Measurements from ENCODE around the gene DLGAP4.

Gene DLGAP4

DNA sequence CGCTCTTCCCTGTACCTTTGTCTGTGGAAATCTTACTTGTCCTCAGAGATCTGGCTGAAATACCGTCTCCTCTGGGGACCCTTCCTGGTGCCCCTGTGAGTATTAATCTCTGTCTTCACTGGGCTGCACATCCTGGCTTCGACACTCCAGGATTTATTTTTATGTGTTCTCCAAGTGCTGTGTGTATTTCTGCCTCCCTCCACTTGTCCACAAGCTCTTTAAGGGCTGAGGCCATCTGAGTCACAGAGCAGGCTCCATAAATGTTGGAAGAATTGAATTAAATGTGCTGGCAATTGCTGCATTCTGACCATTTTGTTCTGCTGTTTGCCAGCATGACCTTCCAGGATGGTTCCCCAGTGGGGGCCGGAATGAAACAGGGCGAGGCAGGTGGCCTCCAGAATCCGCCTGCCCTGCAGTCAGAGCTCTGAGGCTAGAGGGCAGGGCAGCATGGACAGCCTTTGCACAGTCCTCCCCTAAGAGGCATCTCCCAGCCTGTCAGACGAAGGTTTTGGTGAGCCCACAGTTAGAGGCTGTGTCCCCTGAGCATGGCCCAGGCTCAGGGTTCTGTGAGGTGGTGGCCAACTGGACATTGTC is 105.8 kb downstream of the DLGAP4 start:
- DNase-seq, result no peak

DNA sequence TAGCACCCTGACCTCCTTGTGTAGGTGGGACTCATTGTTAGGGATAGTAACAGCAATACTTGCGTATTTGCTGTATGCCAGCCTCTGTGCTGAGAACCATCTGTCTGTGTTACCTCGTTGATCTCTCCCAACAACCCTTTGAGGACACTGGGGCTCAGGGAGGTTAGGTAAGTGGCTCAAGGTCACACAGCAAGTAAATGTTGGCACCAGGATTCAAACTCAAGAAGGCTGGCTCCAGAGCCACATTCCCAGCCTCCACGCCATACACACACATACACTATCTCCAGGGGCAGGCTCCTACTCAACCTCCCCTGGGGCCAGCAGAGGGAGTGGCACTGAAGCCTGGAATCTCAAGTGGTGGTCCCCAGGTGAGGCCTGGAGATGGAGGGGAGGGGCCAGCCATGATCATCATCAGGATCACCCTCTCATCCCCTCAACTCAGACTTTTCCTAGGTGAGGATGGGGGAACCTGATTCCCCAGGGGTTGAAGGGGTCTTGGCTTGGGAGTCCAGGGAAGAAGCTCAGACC is 109.4 kb downstream of the DLGAP4 start:
- no peak for DNase-seq

DNA sequence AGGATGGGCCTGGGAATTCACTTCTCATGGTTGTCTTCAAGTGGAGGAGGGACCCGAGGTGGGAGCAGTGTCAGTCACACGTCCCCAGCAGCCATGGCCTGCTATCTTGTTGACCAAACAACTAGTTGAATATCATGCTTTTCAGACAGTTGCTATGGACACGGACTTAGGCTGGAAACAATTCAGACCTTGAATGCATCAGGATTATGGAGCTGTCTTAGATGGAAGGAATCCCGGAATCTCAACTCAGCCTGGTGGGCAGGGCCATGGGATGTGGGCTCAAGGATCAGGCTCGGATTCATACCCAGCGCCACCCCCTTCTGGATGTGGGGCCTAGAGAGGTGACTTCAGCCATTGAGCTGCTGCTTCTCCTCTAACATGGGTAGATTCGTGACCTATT is 112.6 kb downstream of the DLGAP4 start:
- no peak for DNase-seq

DNA sequence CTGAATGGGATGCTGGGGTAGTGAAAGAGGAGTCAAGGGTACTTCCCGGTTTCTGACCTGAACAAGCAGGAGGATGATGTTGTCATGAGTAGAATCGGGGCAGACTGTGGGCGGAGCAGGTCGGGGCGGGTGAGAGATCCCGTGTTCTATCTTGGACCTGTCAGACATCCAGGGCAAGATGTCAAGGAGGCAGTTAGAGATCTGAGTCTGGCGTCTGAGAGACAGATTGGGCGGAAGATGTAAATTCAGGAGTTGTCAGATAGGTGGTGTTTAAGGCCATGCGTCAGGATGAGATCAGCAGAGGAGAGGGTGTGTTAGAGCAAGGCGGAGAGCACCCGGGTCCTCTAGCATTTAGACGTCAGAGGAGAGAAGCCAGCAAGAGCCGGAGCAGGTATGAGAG is 115.5 kb downstream of the DLGAP4 start:
- DNase-seq, result no peak

DNA sequence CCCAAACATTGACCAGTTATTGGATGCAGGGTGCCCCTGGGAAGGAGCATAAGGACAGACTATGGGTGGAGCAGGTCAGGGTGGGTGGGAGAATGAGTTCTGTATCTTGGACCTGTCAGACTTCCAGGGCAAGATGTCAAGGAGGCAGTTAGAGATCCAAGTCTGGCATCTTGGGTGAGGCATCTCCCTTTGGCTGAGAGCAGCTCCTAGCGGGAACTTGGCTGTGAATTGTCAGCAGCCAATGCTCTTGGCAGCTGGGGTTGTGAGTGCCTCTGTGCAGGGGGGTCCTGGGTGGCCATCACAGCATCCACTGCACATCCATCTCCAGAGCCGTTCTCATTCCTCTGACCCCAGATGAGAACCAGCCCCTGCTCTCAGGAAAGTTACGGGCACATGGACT is 118.2 kb downstream of the DLGAP4 start:
- DNase-seq, result no peak

DNA sequence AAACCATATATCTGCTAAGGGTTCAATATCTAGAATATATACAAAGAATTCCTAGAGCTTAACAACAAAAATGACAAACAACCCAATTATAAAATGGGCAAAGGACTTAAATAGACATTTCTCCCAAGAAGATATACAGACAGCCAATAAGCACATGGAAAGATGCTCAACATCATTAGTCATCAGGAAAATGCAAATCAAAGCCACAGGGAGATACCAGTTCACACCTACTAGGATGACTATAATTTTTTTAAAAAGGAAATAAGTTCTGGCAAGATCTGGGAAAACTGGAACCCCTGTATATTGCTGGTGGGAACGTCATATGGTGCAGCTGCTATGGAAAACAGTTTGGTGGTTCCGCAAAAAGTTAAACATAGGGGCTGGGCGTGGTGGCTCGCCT is 119.0 kb downstream of the DLGAP4 start:
- no peak for DNase-seq

DNA sequence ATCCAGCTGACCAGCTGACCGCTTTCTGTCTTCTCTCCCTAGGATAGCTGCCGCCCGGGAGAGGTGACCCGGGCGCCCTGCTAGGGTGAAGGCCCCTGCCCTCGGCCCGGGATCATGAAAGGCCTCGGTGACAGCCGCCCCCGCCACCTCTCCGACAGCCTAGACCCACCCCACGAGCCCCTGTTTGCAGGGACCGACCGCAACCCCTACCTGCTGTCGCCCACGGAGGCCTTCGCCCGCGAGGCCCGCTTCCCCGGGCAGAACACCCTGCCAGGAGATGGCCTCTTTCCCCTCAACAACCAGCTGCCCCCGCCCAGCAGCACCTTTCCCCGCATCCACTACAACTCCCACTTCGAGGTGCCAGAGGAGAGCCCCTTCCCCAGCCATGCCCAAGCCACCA is 125.5 kb downstream of the DLGAP4 start:
- DNase-seq, result no peak

DNA sequence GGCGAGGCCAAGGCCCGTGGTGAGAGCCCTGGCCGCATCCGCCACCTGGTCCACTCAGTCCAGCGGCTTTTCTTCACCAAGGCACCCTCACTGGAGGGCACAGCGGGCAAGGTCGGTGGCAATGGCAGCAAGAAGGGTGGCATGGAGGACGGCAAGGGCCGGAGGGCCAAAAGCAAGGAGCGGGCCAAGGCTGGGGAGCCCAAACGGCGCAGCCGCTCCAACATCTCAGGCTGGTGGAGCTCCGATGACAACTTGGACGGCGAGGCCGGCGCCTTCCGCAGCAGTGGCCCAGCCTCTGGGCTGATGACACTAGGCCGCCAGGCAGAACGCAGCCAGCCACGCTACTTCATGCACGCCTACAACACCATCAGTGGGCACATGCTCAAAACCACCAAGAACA is 126.0 kb downstream of the DLGAP4 start:
- DNase-seq, result no peak

DNA sequence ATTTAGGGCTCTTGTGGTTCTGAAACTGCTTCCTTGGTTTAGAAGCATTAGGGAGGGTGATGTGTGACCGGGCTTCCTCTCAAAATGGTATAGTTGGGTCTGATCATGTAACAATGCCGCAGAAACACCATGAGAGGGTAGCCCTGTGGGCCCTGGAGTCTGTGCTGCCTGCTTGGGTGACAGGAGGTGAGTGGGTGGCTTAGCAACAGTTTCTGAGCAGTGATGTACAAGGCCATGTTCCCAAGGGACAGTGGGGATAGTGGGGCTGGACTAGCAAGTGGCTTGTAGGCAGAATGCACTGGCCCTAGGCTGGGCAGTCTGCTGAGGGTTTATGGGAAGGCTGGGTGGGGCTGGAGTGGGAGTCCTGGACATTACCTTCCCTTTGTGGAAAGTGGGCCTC is 128.2 kb downstream of the DLGAP4 start:
- no peak for DNase-seq

DNA sequence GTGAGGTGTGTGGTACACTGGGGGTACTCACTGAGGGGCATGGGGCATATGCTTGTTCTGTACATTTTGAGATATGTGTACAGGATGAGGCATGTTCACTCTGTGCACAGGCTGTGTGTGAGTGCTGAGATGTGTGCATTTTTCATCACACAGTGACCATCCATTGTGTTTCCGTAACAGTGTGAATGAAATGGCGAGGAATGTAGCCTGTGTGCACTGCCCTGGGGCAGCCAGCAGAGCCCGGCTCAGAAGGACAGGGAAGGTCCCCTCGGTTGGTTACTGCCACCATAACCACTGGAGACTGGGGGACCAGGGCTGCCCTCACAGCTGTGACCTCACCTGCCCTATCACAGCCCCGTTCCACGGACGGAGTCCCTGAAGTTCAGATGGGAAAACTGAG is 129.0 kb downstream of the DLGAP4 start:
- DNase-seq, result no peak

DNA sequence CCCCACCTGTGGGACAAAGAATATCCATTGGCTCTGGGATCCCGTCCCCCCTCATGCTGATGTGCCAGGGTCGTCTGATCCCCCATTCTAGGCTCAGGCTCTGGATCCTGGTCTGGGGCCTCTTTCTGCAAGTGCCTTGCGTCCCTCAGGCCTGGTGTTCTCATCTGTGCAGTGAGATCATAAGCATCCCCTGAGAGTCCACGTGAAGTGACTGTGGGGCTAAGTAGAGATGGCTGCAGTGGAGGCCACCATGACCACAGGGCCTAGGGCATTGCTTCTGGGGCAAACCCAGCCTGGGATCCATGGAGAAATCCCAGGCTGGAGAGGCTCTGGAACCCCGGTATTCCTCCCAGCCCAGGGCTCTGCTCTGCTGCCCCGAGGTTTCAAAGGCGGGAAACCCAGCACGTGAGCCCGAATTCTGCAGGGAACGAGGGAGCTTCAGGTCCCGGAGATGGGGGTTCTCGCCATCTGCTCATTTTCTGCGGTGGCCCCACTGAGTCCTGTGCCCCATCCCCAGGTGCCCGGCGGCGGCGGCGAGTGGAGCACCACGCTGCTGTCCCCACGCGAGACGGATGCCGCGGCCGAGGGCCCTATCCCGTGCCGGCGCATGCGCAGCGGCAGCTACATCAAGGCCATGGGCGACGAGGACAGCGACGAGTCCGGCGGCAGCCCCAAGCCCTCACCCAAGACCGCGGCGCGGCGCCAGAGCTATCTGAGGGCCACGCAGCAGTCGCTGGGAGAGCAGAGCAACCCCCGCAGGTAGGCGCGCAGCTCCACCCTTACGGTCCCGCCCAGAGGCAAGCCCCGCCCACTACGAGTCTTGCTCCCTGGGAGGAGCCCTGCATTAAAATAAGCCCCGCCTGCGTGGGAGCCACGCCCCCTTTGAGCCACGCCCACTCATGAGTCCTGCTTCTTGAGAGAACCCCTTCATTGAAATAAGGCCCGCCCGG is 129.7 kb downstream of the DLGAP4 start:
- DNase-seq, result peak; percentile 75 to 86 (median 80)

DNA sequence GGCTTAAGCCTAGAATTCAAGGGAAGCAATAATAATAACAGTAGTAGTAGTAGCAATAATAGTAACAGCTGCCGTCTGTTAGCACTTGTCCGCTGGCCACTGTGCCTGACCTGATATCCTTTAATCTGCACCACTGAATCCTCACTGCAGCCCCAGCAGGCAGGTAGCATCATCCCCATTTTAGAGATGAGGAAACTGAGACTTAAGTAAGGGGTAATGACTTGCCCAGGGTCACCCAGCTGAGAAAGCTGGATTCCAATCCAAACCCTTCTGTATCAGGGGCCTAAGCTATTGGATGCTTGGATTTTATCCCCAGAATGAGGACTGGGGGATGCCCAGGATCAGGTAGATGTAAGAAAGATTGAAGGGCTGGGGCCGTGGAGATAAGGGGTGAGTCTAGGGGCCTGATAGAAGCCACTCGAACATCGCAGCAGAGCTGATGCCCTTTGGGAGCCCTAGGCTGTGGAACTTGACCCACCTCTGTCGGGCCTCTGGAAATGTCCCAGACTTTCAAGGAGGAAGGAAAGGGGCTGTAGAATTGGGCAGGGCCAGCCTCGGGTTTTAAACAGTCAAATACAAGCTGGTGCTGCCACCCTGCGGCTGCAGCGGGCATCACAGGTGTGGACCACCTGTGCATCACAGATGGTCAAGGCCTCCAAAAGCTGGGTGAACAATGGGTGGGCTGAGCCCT is 133.0 kb downstream of the DLGAP4 start:
- peak; percentile 64 to 82 (median 73) for DNase-seq

DNA sequence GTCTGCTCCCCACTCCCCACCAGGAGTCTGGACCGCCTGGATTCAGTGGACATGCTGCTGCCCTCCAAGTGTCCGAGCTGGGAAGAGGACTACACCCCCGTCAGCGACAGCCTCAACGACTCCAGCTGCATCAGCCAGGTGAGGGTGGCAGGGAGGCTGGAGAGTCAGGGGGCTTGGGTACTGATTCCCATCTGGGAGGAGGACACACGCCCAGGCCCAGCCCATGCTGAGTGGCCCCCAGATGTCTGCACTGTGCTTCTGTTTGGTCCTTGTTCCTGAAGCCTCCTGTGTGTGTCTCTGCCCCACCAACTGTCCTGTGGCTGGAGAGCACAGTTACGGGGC is 133.6 kb downstream of the DLGAP4 start:
- DNase-seq, result no peak

DNA sequence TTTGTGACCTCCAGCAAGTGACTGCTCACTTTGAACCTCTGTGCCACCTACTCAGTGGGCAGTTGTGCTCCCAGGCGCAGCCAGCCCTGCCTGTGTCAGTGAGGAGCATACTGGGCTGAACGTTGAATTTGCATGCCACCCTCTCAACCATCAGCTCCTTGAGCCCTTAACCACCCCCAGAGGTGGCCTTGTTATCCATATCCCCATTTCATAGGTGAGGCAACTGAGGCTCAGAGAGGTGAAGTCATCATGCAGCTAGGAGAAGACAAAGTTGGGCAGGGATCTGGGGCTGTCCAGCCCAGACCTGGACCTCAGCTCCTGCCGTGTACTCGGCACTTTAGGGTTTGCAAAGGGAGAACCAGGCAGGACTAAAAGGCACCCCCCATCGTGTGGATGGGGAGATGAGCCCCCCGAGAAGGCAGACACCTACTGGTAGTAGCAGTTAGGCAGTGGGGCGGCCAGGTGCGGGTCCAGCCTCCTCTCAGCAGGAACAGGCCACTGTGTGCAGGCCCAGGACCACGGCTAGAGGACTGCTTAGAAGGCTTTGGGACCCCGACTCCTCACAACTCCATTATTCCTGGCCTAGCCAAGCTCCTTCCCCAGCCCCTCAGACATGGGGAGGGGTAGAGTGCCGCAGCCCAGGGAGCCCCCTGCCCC is 134.4 kb downstream of the DLGAP4 start:
- DNase-seq, result no peak

DNA sequence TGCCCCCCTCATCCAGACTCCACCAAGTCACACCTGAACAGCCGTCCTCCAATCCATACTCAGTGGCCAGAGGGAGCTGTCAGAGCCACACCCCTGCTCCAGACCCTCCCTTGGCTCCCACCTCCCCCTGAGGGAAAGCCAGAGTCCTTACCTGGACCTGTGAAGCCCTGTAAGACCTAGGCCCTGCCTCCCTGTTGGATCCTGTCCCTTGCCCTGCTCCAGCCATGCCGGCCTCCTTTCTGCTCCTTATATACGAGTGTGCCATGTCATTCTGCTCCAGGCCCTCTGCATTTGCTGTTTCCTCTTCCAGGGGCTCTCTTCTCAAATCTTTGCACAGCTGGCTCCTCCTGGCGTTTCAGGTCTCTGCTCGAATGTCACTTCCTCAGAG is 134.9 kb downstream of the DLGAP4 start:
- DNase-seq, result no peak

DNA sequence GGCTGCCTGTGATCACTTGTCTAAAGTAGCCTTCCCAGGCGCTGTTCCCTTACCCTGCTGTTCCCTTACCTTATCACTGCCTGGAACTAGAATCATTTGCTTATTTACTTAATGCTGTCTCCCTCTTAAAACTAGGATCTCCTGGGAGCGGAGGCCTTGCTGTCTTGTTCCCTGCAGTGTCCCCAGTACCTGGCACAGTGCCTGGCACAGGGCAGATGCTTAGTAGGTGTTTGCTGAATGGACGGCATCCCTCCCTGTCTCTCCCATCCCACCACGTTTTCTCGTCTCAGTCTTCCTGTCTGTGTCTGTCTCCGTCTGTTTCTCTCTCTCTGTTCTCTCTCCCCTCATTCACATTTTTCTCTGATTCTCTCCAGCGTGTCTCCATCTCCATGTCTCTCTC is 135.3 kb downstream of the DLGAP4 start:
- no peak for DNase-seq

DNA sequence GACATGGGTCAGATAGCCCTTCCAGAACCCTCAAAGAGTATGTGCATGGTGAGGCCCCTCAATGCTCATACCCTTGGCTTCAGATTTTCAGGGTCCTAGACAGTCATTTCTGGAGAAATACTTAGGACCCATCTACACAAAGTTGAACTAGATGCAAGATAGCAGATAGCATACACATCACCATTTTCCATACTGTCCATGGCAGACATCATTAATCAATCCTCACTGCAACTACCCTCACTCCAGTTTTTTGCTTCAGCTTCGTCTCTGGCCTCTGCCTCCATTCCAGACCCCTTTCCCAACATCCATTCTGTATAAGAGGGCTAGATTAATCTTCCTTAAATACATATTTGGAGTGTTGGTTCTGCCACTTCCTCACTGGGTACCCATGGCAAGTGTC is 139.7 kb downstream of the DLGAP4 start:
- DNase-seq, result no peak

DNA sequence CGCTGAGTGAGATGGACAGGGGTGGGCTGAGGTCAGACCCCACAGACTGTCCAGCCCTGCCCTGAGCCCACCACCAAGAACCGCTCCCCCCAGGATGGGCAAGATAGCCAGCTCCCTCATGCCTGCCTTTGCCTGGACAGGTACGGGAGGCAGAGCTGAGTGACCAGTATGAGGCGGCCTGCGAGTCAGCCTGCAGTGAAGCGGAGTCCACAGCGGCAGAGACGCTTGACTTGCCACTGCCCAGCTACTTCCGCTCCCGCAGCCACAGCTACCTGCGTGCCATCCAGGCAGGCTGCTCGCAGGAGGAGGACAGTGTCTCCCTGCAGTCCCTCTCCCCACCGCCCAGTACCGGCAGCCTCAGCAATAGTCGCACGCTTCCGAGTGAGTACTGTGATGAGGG is 140.4 kb downstream of the DLGAP4 start:
- no peak for DNase-seq

DNA sequence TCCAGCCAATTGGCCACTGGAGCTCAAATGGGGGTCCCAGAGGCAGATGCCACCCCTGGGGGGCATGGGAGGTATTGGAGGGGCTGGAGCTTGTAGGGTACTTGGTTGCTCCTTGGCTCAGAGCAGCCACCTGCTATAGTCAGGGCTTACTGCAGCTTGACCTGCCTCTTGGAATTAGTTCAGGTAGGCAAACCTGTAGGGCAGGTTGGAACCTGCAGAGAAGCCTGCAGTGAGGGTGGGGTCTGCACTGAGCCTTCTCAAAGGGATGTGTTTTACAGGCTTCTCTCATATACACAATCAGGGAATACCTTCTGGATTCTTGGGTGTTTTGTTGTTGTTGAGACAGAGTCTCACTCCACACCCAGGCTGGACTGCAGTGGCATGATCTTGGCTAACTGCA is 141.0 kb downstream of the DLGAP4 start:
- no peak for DNase-seq

DNA sequence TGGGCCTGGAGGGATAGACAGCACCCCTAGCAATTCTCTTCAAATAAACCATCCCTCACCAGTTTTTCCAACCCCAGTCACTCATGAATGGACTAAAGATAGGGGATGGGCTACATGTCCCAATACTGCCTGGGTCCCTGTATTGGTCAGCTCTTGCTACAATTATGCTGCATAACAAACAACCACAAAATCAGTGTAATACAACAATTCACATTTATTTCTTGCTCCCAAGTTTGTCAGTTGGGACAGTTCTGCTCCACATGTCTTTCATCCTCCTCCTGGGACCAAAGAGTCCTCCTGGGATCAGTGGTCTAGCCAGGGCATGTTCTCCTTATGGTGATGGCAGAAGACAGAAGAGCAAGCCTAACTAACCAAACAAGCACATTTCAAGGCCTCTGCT is 143.5 kb downstream of the DLGAP4 start:
- no peak for DNase-seq

DNA sequence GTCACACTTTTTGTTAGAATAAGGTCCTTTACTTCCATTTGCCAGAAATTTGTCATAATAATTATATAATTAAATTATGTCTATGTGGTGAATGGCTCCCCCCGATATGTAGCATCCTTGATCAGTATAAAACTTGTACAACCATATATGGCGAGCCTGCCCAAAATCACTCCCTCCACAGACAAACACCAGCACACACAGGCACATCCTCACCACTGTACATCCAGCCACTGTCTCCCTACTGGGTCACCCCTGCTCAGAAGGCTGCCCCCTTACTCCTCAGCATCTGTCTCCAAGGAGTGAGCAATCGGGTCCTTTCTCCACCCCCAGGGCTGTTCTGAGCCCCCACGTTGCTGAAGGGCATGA is 148.2 kb downstream of the DLGAP4 start:
- DNase-seq, result no peak

DNA sequence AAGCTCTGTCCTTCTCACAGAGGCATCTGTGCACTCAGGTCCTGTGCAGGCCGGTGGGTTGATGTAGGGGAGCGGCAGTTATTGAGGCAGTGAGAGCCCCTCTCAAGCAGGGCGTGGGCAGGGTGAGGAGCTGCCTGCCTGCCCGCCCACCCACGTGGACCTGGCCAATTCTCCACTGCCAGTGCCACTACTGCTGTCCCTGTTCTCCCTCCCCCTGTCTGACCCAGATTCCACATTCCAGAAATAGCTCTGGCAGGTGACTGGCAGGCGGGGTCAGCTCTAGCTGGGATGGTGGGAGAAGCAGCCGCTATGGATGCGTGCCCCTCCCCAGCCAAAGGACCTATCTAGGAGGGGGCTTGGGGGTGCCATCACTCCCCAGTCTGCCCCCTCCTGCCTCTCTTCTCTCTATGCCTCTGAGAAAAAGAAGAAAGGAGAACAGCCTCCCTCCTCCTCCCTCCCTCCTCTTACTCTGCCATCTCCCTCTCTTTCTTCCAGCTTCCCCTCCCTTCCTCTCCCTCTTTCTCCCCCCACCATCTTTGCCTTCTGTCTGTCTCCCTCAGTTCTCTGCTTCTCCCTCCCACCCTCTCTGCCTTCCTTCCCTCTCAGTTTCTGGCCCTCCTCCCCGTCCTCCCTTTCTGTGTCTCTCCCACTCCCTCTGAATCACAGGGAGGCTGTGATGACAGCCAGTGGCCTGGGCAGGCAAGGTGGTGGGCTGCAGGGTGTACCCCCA is 148.7 kb downstream of the DLGAP4 start:
- no peak for DNase-seq
